Activated CD4-positive, alpha-beta T cell treated with anti-CD3 and anti-CD28 coated beads for 24 hours (primary cell): Measurements from ENCODE around the gene SLAMF9.
"Not testable (repeated sequence)": the region's sequence is repeated elsewhere in the genome, so short reads cannot be mapped to it uniquely, and the experiment has no call there.

ENCODE experiments used
- DNase-seq, 2 donors: peaks; one replicate each; pipeline ENCODE4 v3.0.0-alpha.2; 2020; ENCODE audit warnings: low read depth in 2 of 2

SLAMF9 gene

GRCh38 chr1:159921700-159922504, 32.1 kb downstream of the SLAMF9 start:
- DNase-seq, result no peak

- DNase-seq, result no peak
Observed at GRCh38 chr1:159921251-159921650, 32.8 kb downstream of the SLAMF9 start.

- no peak for DNase-seq
Observed at GRCh38 chr1:159920651-159921050, 33.4 kb downstream of the SLAMF9 start.

GRCh38 chr1:159920202-159920601, 33.8 kb downstream of the SLAMF9 start:
- no peak for DNase-seq

- DNase-seq, result no peak
Observed at GRCh38 chr1:159919236-159919865, 34.7 kb downstream of the SLAMF9 start.

- no peak for DNase-seq
Observed at GRCh38 chr1:159918352-159919200, 35.5 kb downstream of the SLAMF9 start.

GRCh38 chr1:159917533-159918351, 36.3 kb downstream of the SLAMF9 start:
- DNase-seq, result no peak

GRCh38 chr1:159916242-159917051, 37.6 kb downstream of the SLAMF9 start:
- DNase-seq, result no peak

GRCh38 chr1:159915571-159916241, 38.3 kb downstream of the SLAMF9 start:
- no peak for DNase-seq

GRCh38 chr1:159914252-159915018, 39.6 kb downstream of the SLAMF9 start:
- DNase-seq, result no peak

GRCh38 chr1:159913451-159914192, 40.4 kb downstream of the SLAMF9 start:
- no peak for DNase-seq

GRCh38 chr1:159911326-159912070, 42.5 kb downstream of the SLAMF9 start:
- no peak for DNase-seq

- DNase-seq, result no peak
Observed at GRCh38 chr1:159908031-159908940, 45.8 kb downstream of the SLAMF9 start.

- DNase-seq, result no peak
Observed at GRCh38 chr1:159906960-159907359, 47.1 kb downstream of the SLAMF9 start.

GRCh38 chr1:159904036-159904435, 50.0 kb downstream of the SLAMF9 start:
- not testable (repeated sequence) for DNase-seq

- DNase-seq, result no peak
Observed at GRCh38 chr1:159902541-159902940, 51.5 kb downstream of the SLAMF9 start.
